Cardiac septum (tissue), 1 donor: Measurements from ENCODE around the gene RPL41. TPM values are rescaled to one million over a fixed set of nuclear protein-coding genes. Genes with fewer than 3 reads are reported as not detected.
A peak's percentile ranks its signal among the peaks of the same experiment; 100 is the strongest.
"Not testable (repeated sequence)": the region's sequence is repeated elsewhere in the genome, so short reads cannot be mapped to it uniquely, and the experiment has no call there.

Experiments
- DNase-seq: peaks from one replicate; pipeline ENCODE4 v3.0.0-alpha.2; 2020; ENCODE audit warnings: low spot score
- intact Hi-C: fragments of 100-400 bp; cut with DNase I; formaldehyde crosslinking; loops from one replicate; pipeline ENCODE4 v1.14.0; 2022
- total RNA-seq: library from RNA; stranded (reverse); fragmentation: NEBNext Ultra II Directional; extraction: Animal tissue kit (Norgen Biotek cat#: 25700); gene quantifications from one replicate; pipeline ENCODE4 v1.2.1, GENCODE V29; 2021
- donor health status: DM: no; HTN: no; CAD: no.

Gene RPL41
- total RNA-seq, 1 donor from 2014 or later = 1,517 TPM

DNA sequence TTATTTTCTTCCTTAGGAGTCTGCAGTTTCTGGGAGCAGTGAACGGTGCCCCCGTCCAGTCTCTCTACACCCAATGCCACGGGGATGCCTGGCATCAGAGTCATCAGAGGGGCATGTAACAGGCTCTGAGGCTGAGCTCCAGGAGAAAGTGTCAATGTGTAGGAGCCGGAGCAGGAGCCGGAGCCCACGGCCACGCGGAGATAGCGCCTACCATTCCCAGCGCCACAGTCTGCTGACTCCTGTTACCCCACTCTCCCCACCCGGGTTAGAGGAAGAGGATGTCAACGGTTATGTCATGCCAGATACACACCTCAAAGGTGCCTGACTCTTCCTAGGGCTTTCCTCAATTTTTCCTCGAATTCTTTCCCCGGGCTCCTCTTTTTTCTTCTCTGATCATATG is 15.4 kb upstream of the RPL41 start:
- DNase-seq = no peak
- intact Hi-C loops = loop anchor here (5.0 kb wide), 1 partner anchor 94 kb away; no protein-coding TSS in a partner anchor

DNA sequence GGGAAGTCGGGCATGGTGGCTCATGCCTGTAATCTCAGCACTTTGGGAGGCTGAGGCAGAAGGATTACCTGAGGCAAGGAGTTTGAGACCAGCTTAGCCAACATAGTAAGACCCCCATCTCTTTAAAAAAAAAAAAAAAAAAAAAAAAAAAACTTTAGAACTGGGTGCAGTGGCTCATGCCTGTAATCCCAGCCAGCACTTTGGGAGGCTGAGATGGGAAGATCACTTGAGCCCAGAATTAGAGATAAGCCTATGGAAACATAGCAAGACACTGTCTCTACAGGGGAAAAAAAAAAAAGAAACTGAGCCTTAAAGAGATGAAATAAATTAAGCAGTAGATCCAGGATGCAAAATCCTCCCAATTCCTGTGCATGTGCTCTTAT is 13.8 kb upstream of the RPL41 start:
- intact Hi-C loops = loop anchor here (5.0 kb wide), 1 partner anchor 95 kb away; no protein-coding TSS in a partner anchor
- DNase-seq = no peak

DNA sequence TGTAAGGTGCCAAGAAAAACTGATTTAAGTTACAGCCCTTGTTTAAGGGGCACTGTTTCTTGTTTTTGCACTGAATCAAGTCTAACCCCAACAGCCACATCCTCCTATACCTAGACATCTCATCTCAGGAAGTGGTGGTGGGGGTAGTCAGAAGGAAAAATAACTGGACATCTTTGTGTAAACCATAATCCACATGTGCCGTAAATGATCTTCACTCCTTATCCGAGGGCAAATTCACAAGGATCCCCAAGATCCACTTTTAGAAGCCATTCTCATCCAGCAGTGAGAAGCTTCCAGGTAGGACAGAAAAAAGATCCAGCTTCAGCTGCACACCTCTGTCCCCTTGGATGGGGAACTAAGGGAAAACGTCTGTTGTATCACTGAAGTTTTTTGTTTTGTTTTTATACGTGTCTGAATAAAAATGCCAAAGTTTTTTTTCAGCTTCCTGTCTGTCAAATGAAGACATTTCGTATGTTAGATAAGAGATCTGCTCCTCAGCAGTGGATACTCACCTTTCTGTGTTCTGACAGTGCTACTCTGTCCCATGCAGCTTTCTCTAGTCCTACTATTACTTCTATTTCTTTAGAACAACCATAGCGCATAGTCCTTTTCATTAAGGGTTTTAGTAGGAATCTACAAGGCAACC is 13.2 kb upstream of the RPL41 start:
- no peak for DNase-seq
- intact Hi-C loops = loop anchor here (5.0 kb wide), 1 partner anchor 96 kb away; no protein-coding TSS in a partner anchor

DNA sequence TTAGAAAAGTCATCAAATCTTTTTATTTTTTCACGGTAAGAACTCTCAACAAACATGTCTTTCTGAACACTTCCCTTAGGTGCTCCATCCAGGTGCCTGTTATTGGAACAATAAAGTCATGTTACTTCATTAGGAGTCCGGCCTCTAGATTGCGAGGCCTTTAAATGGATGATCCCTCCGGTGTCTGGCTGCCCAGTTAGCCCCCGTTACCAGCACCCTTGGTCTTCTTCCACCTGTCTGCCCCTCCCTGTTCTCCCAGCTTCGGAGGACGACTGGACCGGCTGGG is 12.7 kb upstream of the RPL41 start:
- intact Hi-C loops = loop anchor here (1.0 to 5.0 kb wide), 3 partner anchors 13 to 96 kb away; partner anchors contain the start of genes RPL41 and RPS26

DNA sequence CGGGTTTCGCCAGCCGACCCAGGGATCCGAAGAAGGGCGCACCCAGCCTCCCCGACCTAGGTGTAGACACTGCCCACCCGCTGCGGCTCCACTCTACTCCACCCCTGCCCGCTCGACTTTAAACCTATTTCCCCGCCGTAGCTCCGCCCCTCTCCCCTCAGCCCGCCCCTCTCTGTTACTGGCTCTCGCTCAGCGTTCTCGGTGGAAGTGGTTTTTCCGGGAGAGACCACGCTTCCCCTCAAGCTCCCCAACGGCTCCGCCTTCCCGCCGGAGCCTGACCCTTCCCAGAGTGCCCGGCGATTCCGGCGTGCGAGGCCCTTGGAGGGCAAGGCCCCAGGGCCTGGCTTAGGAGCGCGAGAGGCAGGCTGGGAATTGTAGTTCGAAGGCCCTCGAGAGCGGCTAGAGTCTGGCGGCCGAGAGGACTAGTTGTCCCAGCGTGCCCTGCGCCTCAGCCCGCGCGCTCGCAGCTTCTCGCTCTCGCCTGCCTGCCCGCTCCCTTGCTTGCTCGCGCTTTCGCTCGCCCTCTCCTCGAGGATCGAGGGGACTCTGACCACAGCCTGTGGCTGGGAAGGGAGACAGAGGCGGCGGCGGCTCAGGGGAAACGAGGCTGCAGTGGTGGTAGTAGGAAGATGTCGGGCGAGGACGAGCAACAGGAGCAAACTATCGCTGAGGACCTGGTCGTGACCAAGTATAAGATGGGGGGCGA is 12.2 kb upstream of the RPL41 start, which contains the start of gene PA2G4:
TSS of gene PA2G4 (plus strand) at position 451 of the 706 bp plus-strand sequence. CDS start at position 630, 179 bp downstream.
- peak; percentile 99 for DNase-seq
- intact Hi-C loops = loop anchor here (1.0 to 5.0 kb wide), 3 partner anchors 12 to 97 kb away; partner anchors contain the start of genes RPL41 and RPS26

More for the DNA sequence above, 12.7 kb upstream of the RPL41 start:
- DNase-seq = no peak

DNA sequence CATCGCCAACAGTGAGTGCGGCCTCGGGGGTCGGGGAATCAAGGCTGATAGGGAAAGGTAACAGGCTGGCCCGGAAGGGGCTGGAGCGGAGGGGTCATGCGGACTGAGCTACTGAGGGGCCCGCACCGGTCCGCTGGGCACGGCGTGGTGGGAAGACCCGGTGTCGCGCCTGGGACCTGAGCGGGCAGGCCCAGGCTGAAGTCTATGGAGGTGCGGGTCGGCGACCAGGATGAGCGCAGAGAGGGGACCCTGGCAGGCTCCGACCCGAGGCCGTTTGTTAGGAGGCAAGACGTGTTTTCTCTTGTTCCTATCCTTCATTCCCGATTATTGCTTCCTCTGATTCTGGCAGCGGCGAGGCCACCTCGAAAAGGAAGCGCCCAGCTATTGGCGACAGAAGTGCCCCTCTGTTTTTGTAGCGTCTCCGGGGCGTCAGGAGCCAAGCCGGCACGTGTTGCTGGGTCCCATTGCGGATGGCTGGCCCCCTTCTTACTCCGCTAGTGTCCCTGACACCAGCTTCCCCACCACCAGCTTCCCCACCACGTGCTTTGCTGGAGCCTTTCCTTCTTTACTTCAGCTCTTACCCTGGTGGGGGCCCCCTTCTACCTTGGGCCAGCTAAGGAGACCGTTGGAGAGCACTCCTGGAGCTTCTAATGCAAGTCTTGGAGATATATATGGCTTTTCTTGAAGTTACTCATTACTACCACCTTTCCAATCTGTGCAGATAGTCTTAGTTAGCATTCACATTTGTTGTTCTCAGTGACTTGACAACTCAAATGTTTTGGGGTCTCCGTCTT is 11.4 kb upstream of the RPL41 start:
- DNase-seq = no peak
- intact Hi-C loops = loop anchor here (1.0 to 5.0 kb wide), 3 partner anchors 11 to 98 kb away; partner anchors contain the start of genes RPL41 and RPS26

DNA sequence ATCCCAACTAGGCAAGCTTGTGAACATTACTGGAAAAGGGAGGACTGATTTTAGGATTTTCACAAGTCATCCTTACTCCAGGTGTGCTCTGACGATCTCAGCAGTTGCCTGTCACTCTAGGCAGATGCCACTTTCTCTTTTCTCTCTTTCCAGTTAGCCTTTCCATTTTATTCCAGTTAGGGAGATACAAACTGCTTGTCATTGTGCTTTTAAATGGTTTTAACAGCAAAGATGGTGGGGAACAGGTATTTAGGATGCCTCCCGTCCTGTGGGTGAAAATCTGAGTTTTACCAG is 10.9 kb upstream of the RPL41 start:
- intact Hi-C loops = no loop called here
- no peak for DNase-seq

DNA sequence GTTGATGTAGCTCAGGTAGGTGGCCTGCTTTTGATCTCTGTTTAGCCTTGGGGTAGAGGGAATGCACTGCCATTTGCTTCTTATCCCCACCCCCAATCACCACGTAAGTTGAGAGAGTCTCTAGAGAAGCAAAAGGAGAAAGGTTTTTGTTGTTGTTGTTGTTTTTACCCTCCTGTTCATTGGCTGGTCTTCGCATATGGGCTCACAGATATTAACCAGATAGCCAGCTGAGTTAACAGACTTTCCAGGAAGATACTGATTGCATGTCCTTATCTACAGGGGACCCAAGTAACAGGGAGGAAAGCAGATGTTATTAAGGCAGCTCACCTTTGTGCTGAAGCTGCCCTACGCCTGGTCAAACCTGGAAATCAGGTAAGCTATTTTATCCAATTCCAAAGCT is 9.2 kb upstream of the RPL41 start:
- no peak for DNase-seq
- intact Hi-C loops = no loop called here

DNA sequence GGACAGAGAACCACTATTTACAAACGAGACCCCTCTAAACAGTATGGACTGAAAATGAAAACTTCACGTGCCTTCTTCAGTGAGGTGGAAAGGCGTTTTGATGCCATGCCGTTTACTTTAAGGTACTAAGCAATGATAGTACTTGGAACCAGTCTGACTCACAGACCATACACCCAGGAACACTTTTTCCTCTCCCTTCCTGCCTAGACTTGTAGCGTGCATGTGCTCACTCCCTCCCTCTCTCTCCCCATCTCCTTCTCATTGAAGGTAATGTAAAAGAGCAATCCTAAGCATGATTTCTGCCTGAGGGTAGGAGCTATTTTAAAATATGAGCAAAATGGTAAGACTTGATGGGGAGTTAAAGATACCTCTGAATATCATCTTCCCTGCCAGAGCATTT is 5.9 kb upstream of the RPL41 start:
- intact Hi-C loops = loop anchor here (10.0 kb wide), 1 partner anchor 366 kb away; the partner anchor contains the start of gene GDF11
- no peak for DNase-seq

DNA sequence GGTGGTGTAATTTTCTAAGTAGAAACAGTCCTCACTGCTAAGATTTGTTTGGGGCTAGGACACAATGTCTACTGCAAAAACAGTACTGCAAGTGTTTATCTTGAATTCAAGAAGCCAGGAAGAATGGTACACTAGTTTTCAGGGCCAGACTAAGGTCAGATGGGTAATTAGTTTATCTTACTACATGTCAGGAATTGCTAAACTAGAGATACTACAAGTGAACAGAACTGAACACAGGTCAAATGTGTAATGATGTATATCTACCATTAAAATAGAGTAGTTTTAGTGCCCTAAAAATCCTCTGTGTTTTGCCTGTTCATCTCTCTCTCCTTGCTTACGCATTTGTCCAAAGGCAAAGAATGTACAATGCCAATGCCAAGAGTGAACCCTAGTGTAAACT is 2.3 kb upstream of the RPL41 start:
- no peak for DNase-seq
- intact Hi-C loops = loop anchor here (10.0 kb wide), 1 partner anchor 369 kb away; the partner anchor contains the start of gene GDF11

DNA sequence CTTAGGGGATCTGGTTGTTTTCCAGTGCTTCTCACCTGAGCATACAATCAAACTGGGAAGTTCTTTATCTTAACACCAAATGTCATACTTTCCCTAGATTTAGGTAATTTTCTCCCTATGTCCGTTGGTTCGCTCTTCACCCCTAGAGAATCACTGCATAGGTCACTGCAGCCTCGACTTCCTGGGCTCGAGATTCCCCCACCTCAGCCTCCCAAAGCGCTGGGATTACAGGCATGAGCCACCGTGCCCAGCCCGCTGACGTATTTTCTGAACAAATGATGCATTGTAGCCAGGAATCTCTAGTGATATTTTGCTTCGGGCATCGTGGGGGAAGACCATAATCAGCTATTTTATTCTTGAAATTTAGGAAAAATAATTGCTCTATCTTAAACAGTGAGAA is 1.1 kb upstream of the RPL41 start:
- DNase-seq = no peak
- intact Hi-C loops = loop anchor here (5.0 to 10.0 kb wide), 3 partner anchors 73 to 371 kb away; partner anchors contain the start of genes CNPY2, GDF11 and RPS26

DNA sequence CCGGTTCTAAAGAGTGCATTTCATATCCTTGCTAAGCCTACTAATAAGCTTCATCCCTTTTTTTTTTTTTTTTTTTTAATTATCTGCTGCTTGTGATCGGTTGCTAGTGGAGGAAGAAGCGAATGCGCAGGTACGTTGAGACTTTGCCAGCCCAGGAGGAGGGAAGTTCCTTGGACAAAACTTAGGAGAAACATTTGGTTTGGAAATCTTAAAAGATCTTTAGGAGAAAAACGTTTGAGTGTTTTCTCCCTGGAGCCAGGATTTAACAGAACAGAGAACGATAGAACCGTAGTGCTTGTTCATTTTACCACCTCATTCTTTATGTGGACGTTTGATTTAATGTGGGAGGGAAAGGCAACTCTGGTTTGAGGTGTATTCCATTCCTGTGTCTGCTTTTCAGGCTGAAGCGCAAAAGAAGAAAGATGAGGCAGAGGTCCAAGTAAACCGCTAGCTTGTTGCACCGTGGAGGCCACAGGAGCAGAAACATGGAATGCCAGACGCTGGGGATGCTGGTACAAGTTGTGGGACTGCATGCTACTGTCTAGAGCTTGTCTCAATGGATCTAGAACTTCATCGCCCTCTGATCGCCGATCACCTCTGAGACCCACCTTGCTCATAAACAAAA is 761 bp downstream of the RPL41 start:
- intact Hi-C loops = loop anchor here (5.0 to 10.0 kb wide), 3 partner anchors 75 to 372 kb away; partner anchors contain the start of genes CNPY2, GDF11 and RPS26
- DNase-seq = not testable (repeated sequence)

DNA sequence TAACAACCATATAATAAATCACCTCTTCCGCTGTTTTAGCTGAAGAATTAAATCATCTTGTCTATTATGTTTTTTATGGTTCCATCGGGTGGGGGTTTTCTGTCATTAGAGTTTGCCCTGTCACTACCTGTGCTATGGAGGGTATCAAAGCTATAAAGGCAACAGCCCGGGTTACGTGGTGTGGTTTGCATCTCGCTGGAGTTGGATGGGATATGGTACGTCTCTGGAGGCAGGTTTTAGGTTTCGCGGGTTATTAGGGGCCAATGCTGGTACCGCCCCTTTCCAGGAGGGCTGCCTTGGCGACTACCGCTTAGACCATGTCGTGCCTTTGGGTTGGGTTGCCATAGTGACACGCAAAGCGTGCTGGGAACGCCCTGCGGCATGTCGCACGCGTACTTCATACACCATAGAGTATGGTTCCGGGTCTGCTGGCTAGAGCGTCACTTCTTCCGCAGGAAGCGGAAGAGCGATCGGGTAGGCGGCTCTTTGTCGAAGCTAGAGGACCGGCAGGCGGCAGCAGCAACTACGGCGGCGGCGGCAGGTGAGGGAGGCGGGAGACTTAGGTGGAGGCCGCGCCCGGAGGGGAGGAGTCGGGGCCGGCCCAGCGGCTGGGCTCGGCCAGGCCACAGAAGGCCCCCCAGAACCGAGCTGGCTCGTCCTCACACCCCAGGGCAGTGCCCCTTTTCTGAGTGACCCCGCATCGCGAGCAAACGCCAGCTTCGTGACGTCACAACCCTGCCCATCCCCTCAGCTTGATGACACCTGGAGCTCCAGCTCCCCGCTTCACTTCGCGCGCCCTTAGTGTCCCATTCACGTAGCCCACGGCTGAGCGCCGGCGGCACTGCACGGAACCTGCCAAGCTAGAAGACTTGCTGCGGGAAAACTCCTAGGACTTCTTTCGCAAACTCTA is 1.6 kb downstream of the RPL41 start, which contains the start of gene ZC3H10:
TSS of gene ZC3H10 (plus strand) at position 489 of the 910 bp plus-strand sequence. CDS start 2,297 bp downstream, outside the sequence.
- peak; percentile 98 for DNase-seq
- intact Hi-C loops = loop anchor here (1.0 to 10.0 kb wide), 6 partner anchors 41 to 373 kb away; partner anchors contain the start of genes CNPY2, GDF11, MYL6 and NABP2

DNA sequence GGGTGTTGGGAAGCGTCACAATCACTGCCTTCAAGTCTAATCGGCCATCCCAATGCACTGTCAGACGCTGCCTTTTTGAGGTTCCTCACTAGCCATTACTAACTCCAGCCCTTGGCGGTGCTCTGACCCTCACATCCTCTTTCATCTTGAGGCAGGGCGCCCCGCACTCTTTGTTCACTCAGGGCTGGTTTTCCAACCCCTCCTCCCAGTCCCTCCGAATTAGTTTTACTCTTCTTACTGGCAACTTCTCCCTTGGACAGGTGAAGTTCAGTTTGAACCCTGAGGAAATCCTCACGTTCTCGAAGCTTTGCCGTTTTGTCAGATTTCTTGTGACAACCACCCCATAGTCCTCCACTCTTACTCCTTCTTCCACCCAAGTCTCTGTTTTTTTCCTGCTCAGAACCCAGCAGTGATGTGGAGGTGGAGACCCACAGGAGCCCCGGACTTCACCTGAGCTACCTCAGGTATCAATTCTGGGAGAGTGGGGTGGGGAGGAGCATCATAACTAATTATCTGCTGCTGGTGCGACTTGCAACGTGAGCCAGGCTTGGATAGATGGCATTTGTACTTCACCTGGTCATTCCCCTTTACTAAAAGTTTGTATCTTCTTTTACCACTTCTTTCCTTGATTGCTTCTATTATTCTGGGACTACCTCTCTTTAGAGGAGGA is 2.4 kb downstream of the RPL41 start:
- intact Hi-C loops = loop anchor here (1.0 to 10.0 kb wide), 6 partner anchors 40 to 374 kb away; partner anchors contain the start of genes CNPY2, GDF11, MYL6 and NABP2
- no peak for DNase-seq

DNA sequence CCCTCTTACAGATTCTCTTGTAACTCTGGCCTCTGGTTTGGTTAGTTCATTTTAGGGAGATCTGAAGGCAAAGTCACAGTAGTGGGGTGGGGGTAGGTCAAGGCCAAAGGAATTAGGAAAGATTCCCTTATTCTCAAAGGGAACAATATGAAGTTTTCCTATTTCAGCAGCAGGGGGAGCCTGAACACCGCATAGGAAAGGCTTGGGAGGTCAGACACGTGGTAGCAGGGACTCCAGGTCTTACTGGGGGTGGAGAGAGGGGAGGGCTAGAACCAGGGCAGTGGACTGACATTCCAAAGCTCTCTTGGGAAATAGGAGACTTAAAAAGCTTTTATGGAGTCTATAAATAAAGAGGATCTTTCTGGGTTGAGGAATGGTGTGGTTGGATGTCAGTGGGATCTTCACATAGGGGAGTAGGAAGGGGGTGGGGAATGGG is 2.9 kb downstream of the RPL41 start:
- intact Hi-C loops = loop anchor here (2.0 to 10.0 kb wide), 5 partner anchors 39 to 375 kb away; partner anchors contain the start of genes CNPY2, GDF11, MYL6 and RPS26
- DNase-seq = peak; percentile 83

DNA sequence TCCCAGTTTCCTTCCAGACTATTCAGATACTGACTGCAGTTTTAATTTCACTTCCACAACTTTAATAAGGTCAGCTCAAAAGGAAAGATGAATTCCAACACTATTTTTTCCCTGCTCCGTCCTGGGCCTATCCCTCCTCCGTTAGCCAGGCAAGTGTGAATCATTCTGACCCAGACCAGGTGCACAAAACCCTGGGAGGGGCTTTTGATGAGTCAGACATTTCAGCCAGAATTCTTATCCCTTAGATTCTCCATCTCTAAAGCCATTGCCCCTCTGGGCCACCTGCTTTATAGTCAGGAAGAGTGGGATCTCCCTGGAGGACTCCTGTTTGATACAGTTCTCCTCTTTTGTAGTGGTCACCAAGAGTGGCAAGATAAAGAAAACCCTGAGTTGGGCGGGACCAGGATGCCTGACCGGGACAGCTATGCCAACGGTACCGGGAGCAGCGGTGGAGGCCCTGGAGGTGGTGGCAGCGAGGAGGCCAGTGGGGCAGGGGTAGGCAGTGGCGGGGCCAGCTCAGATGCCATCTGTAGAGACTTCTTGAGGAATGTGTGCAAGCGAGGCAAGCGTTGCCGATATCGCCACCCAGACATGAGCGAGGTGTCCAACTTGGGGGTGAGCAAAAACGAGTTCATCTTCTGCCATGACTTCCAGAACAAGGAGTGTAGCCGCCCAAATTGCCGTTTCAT is 3.9 kb downstream of the RPL41 start:
- intact Hi-C loops = loop anchor here (5.0 to 10.0 kb wide), 2 partner anchors 137 to 344 kb away; partner anchors contain the start of genes ANKRD52 and SPRYD4
- DNase-seq = no peak
